GM20000 (cell line): Measurements from ENCODE around the gene TBKBP1.

Source experiments
- DNase-seq: peaks from one replicate; pipeline ENCODE4 v3.0.0; 2012; ENCODE audit warnings: low spot score
- CTCF ChIP-seq: IDR thresholded peaks from 2 replicates; pipeline ENCODE4 v1.5.1; 2012; ENCODE audit warnings: mild to moderate bottlenecking, control low read depth; ENCODE audit errors: extremely low read depth, missing control alignments

The TBKBP1 gene

GRCh38 chr17:47700471-47701449 lies 6.8 kb downstream of the TBKBP1 start:
- TF ChIP-seq CTCF: no peak
- DNase-seq: no peak

- no peak for TF ChIP-seq CTCF
- DNase-seq: no peak
These were observed 7.6 kb downstream of the TBKBP1 start for GRCh38 chr17:47701608-47702007.

GRCh38 chr17:47702391-47702995 lies 8.5 kb downstream of the TBKBP1 start:
- DNase-seq: no peak
- no peak for TF ChIP-seq CTCF

GRCh38 chr17:47703191-47703591 lies 9.2 kb downstream of the TBKBP1 start:
- no peak for TF ChIP-seq CTCF
- peak; percentile 65 for DNase-seq

- TF ChIP-seq CTCF: no peak
These were observed 9.7 kb downstream of the TBKBP1 start for GRCh38 chr17:47703671-47704070.

GRCh38 chr17:47704116-47704515 lies 10.2 kb downstream of the TBKBP1 start:
- TF ChIP-seq CTCF: no peak
- DNase-seq: peak; percentile 49

More at GRCh38 chr17:47703671-47704070, 9.7 kb downstream of the TBKBP1 start:
- peak; percentile 20 for DNase-seq

- DNase-seq: no peak
- no peak for TF ChIP-seq CTCF
These were observed 10.8 kb downstream of the TBKBP1 start for GRCh38 chr17:47704736-47705135.
